HEK293T (cell line): Measurements from ENCODE around the gene CASKIN1.
A peak's percentile ranks its signal among the peaks of the same experiment; 100 is the strongest.

Source experiments
- CTCF ChIA-PET: fragments of 350-600 bp; formaldehyde crosslinking; extraction: SDS; loops from one replicate; lab custom pipeline; 2021; ENCODE audit warnings: antibody characterized with exemption, inconsistent platforms; lab: Yijun Ruan, JAX
- POLR2A ChIA-PET: fragments of 350-600 bp; formaldehyde crosslinking; extraction: SDS; loops from one replicate; lab custom pipeline; 2020; ENCODE audit warnings: antibody characterized with exemption, inconsistent platforms; lab: Yijun Ruan, JAX
- DNase-seq: peaks from one replicate; pipeline ENCODE4 v3.0.0; 2012; ENCODE audit warnings: mixed read lengths; ENCODE audit errors: extremely low spot score
- ARNT ChIP-seq: fragments of 450-650 bp; IDR thresholded peaks from 2 replicates; pipeline ENCODE4 v1.6.1; 2017; ENCODE audit warnings: mild to moderate bottlenecking
- BHLHE40 ChIP-seq: fragments of 450-650 bp; IDR thresholded peaks from 2 replicates; pipeline ENCODE4 v1.6.1; 2016; ENCODE audit warnings: mild to moderate bottlenecking, moderate library complexity, borderline replicate concordance
- CTBP1 ChIP-seq: fragments of 450-650 bp; IDR thresholded peaks from 2 replicates; pipeline ENCODE4 v1.6.1; 2016; ENCODE audit warnings: borderline replicate concordance
- ELF4 ChIP-seq: fragments of 450-650 bp; IDR thresholded peaks from 2 replicates; pipeline ENCODE4 v1.6.1; 2017; ENCODE audit warnings: antibody characterized with exemption
- FOXA1 ChIP-seq: fragments of 450-650 bp; IDR thresholded peaks from 2 replicates; pipeline ENCODE4 v1.6.1; 2016; ENCODE audit warnings: mild to moderate bottlenecking
- FOXK2 ChIP-seq: fragments of 450-650 bp; IDR thresholded peaks from 2 replicates; pipeline ENCODE4 v1.6.1; 2016; ENCODE audit warnings: mild to moderate bottlenecking
- FOXM1 ChIP-seq: fragments of 450-650 bp; IDR thresholded peaks from 2 replicates; pipeline ENCODE4 v1.6.1; 2017; ENCODE audit warnings: mild to moderate bottlenecking, borderline replicate concordance
- HDGF ChIP-seq: fragments of 450-650 bp; IDR thresholded peaks from 2 replicates; pipeline ENCODE4 v1.6.1; 2017; ENCODE audit warnings: antibody characterized with exemption, borderline replicate concordance
- L3MBTL2 ChIP-seq: fragments of 450-650 bp; conservative IDR thresholded peaks from 2 replicates; pipeline ENCODE4 v1.6.1; 2016; ENCODE audit warnings: mild to moderate bottlenecking
- LEF1 ChIP-seq: fragments of 450-650 bp; IDR thresholded peaks from 2 replicates; pipeline ENCODE4 v1.6.1; 2017; ENCODE audit warnings: mild to moderate bottlenecking, borderline replicate concordance
- NFRKB ChIP-seq: fragments of 450-650 bp; IDR thresholded peaks from 2 replicates; pipeline ENCODE4 v1.6.1; 2016; ENCODE audit warnings: mild to moderate bottlenecking, moderate library complexity
- SP1 ChIP-seq: fragments of 450-650 bp; IDR thresholded peaks from 2 replicates; pipeline ENCODE4 v1.6.1; 2017
- SUZ12 ChIP-seq: fragments of 450-650 bp; IDR thresholded peaks from 2 replicates; pipeline ENCODE4 v1.6.1; 2016; ENCODE audit warnings: mild to moderate bottlenecking
- TARDBP ChIP-seq: fragments of 450-650 bp; IDR thresholded peaks from 2 replicates; pipeline ENCODE4 v1.6.1; 2016
- ZNF384 ChIP-seq: fragments of 450-650 bp; IDR thresholded peaks from 2 replicates; pipeline ENCODE4 v1.6.1; 2016
- TF ChIP-seq, protein P1 (sequence below): fragments of 450-650 bp; IDR thresholded peaks from 2 replicates; pipeline ENCODE4 v1.6.1; 2016

CASKIN1 gene, protein sequence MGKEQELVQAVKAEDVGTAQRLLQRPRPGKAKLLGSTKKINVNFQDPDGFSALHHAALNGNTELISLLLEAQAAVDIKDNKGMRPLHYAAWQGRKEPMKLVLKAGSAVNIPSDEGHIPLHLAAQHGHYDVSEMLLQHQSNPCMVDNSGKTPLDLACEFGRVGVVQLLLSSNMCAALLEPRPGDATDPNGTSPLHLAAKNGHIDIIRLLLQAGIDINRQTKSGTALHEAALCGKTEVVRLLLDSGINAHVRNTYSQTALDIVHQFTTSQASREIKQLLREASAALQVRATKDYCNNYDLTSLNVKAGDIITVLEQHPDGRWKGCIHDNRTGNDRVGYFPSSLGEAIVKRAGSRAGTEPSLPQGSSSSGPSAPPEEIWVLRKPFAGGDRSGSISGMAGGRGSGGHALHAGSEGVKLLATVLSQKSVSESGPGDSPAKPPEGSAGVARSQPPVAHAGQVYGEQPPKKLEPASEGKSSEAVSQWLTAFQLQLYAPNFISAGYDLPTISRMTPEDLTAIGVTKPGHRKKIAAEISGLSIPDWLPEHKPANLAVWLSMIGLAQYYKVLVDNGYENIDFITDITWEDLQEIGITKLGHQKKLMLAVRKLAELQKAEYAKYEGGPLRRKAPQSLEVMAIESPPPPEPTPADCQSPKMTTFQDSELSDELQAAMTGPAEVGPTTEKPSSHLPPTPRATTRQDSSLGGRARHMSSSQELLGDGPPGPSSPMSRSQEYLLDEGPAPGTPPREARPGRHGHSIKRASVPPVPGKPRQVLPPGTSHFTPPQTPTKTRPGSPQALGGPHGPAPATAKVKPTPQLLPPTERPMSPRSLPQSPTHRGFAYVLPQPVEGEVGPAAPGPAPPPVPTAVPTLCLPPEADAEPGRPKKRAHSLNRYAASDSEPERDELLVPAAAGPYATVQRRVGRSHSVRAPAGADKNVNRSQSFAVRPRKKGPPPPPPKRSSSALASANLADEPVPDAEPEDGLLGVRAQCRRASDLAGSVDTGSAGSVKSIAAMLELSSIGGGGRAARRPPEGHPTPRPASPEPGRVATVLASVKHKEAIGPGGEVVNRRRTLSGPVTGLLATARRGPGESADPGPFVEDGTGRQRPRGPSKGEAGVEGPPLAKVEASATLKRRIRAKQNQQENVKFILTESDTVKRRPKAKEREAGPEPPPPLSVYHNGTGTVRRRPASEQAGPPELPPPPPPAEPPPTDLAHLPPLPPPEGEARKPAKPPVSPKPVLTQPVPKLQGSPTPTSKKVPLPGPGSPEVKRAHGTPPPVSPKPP (N-terminal part only)

DNA sequence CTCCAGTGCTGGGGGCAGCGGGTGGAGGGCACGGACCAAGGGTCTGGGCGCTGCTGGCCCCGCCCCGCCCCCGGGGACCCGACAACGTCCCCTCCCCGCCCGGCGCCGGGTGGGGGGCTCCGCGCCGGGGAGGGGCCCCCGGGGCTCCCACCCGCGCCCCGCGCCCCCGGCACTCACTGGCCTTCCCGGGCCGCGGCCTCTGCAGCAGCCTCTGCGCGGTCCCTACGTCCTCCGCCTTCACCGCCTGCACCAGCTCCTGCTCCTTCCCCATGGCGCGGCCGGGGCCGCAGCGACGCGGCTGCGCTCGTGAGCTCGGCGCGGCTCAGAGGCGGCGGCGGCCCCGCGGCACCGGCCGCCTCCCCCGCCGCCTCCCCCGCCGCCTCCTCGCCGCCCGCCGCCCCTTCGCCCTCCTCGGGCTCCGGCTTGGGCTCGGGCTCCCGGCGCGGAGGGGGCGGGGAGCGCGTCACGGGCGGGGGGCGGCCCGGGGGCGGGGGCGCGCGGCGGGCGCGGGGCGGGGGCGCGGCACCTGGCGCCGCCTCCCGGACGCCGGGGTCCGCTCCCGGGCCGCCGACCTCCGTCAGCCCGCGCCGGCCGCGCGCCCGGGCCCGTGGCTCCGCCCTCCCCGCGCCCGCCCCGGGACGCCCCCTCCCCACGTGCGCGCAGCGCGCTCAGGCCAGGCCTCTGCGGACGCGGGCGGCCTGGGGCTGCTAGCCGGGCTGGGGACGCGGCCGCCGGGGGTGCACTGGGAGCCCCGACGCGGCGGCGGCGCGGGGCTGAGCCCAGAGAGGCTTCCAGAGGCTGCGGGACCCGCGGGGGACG lies at the start of gene CASKIN1:
CASKIN1 (minus strand) TSS at position 444 of the 819 bp plus-strand sequence; CDS start at position 271, 173 bp downstream.
- CTCF ChIA-PET = no interaction called here
- no peak for TF ChIP-seq TARDBP
- TF ChIP-seq BHLHE40 = no peak
- TF ChIP-seq FOXK2 = no peak
- TF ChIP-seq, protein P1, sequence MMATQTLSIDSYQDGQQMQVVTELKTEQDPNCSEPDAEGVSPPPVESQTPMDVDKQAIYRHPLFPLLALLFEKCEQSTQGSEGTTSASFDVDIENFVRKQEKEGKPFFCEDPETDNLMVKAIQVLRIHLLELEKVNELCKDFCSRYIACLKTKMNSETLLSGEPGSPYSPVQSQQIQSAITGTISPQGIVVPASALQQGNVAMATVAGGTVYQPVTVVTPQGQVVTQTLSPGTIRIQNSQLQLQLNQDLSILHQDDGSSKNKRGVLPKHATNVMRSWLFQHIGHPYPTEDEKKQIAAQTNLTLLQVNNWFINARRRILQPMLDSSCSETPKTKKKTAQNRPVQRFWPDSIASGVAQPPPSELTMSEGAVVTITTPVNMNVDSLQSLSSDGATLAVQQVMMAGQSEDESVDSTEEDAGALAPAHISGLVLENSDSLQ = no peak
- no peak for TF ChIP-seq ARNT
- TF ChIP-seq FOXA1 = no peak
- no peak for TF ChIP-seq CTBP1
- TF ChIP-seq SUZ12 = no peak
- TF ChIP-seq SP1 = no peak
- TF ChIP-seq L3MBTL2 = no peak
- no peak for TF ChIP-seq FOXM1
- TF ChIP-seq HDGF = no peak
- no peak for TF ChIP-seq NFRKB
- no peak for TF ChIP-seq ELF4
- TF ChIP-seq ZNF384 = no peak
- POLR2A ChIA-PET = interaction anchor here (0.6 to 3.3 kb wide), 4 partner anchors 9 to 55 kb away, joined by 3 to 27 read pairs (median 8); partner anchors contain the start of genes ECI1 and MLST8
- peak; percentile 50 for DNase-seq

DNA sequence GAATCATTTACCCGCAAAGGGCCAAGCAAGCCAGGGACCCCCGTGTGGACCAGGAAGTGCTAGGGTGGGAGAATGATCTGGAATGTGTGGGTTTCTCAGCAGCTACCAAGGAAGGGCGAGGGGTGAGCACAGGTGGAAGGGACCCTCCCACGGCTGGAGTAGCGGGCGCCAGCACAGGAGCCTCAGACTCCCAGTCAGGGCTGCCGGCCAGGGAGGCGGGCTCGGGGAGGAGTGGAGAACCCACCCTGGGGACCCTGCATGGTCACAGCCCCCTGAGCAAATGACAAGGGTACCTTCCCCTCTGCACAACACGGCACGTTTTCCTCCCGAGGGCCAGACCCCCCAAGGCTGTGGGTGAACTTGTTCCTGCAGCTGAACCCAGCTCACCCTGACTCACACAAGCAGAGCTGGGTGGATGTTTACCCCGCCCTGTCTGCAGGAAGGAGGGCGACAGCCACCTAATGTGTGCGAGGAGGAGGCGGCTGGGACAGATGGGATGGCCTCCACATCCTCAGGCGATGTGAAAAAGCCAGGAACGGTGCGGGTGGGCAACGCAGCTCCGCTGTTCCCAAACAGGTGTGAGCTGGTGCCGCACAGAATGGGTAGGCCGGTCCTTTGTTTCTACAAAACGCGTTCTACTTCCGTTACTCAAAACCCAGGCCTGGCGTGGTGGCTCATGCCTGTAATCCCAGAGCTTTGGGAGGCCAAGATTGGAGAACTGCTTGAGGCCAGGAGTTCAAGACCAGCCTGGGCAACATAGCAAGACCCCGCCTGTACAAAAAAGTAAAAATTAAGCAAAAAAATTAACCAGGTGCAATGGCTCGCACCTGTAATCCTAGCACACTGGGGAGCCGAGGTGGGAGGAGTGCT lies 48.8 kb upstream of the CASKIN1 start:
- POLR2A ChIA-PET = no interaction called here
- DNase-seq = no peak
- TF ChIP-seq BHLHE40 (no peak), TARDBP (no peak), ARNT (no peak), NFRKB (no peak), CTBP1 (no peak), FOXM1 (no peak), LEF1 (no peak), HDGF (no peak), FOXK2 (no peak), SP1 (no peak), SUZ12 (no peak), ZNF384 (no peak)
- CTCF ChIA-PET = no interaction called here

DNA sequence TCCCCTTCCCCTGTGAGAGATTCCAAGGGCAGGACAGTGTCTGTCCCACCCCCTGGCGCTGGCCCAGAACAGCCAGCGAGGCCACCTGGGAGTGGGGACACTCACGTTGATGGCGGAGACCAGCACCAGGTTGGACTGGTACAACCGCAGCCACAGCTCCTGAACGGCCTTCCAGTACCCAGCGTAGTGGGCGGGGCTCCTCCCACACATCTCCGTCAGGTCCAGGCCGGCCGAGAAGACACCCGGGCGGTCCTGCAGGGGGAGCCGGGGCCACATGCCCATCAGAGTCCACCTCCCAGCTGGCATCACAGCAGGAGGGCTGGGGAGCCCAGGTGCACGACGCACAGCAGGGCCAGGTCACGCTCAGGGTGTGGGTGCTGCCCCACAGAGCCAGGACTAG lies 47.9 kb upstream of the CASKIN1 start:
- no peak for DNase-seq
- ChIA-PET POLR2A (no interaction called here), CTCF (no interaction called here)
- TF ChIP-seq, protein P1 = no peak
- TF ChIP-seq HDGF (no peak), L3MBTL2 (no peak), SUZ12 (no peak), LEF1 (no peak), NFRKB (no peak), ELF4 (no peak), CTBP1 (no peak), FOXM1 (no peak)

DNA sequence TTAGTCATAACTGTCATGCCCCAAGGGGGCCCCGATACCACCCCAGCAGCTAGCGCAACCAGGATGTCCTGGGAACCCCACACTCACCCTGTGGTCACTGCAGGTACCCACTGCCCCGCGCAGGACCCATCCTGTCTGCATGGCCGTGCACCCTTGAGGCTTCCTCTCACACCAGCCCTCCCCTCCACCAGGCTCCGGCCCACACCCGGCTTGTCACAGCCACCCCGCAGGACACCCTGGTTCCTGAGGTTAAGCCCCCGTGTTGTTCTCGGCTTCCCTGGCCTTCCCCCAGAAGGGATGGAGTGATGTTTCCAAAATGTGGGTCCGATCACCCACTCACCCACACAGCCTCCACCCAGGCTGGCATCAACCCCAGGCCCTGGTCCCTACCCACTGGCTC lies 47.4 kb upstream of the CASKIN1 start:
- CTCF ChIA-PET = no interaction called here
- no peak for TF ChIP-seq LEF1
- TF ChIP-seq FOXA1 = no peak
- TF ChIP-seq, protein P1 = no peak
- no peak for TF ChIP-seq ZNF384
- no peak for TF ChIP-seq FOXK2
- POLR2A ChIA-PET = no interaction called here
- DNase-seq = no peak
